EL (cell line): Measurements from ENCODE around the gene PRR19.

Source experiments
- DNase-seq: peaks from one replicate; pipeline ENCODE4 v3.0.0-alpha.2; 2016

PRR19 gene

GRCh38 chr19:42352301-42353259 is 50.6 kb downstream of the PRR19 start:
- DNase-seq = no peak

GRCh38 chr19:42353341-42354015 is 51.5 kb downstream of the PRR19 start:
- no peak for DNase-seq

GRCh38 chr19:42355896-42356295 is 54.0 kb downstream of the PRR19 start:
- no peak for DNase-seq

- no peak for DNase-seq
These were observed 54.8 kb downstream of the PRR19 start for GRCh38 chr19:42356686-42357085.

- DNase-seq = no peak
These were observed 55.4 kb downstream of the PRR19 start for GRCh38 chr19:42357290-42357689.
